DND-41 (cell line): Measurements from ENCODE around the gene MEN1.

Experiments
- ATAC-seq: fragments of 200-7000 bp; cut with Tn5 transposase; 3 replicates; pipeline ENCODE4 v1.9.1; 2021; ENCODE audit warnings: low read depth; ENCODE audit not compliant: insufficient read depth
- DNase-seq: peaks from one replicate; pipeline ENCODE4 v3.0.0-alpha.2; 2020
- H2AFZ ChIP-seq: 2 replicates; pipeline ENCODE4 v1.6.0; 2012; ENCODE audit warnings: low read depth, low read length
- H3K27ac ChIP-seq: 2 replicates; pipeline ENCODE4 v1.5.1; 2012; ENCODE audit warnings: low read length, inconsistent platforms
- H3K27me3 ChIP-seq: fragments of 200-600 bp; sonication (generic); 2 replicates; pipeline ENCODE4 v1.6.0; 2012; ENCODE audit warnings: low read length, mild to moderate bottlenecking, inconsistent platforms; ENCODE audit not compliant: insufficient read depth, poor library complexity
- H3K36me3 ChIP-seq: 2 replicates; pipeline ENCODE4 v1.5.1; 2012; ENCODE audit warnings: low read length, inconsistent platforms; ENCODE audit not compliant: insufficient read depth
- H3K4me1 ChIP-seq: 2 replicates; pipeline ENCODE4 v1.5.1; 2012; ENCODE audit warnings: mild to moderate bottlenecking, low read length; ENCODE audit not compliant: insufficient read depth
- H3K4me2 ChIP-seq: 2 replicates; pipeline ENCODE4 v1.6.0; 2012; ENCODE audit warnings: mild to moderate bottlenecking, moderate library complexity, low read length, inconsistent platforms; ENCODE audit not compliant: insufficient read depth
- H3K4me3 ChIP-seq, 2 experiments: fragments of 200-600 bp in 1 of 2; shearing (Covaris generic) in 1 of 2; 2 replicates each; pipeline ENCODE4 v1.5.1; 2012 to 2016; ENCODE audit warnings: inconsistent platforms in 2 of 2, low read length in 2 of 2, mild to moderate bottlenecking in 2 of 2, low read depth in 1 of 2, moderate library complexity in 1 of 2
- H3K79me2 ChIP-seq: 2 replicates; pipeline ENCODE4 v1.6.0; 2012; ENCODE audit warnings: low read length, inconsistent platforms; ENCODE audit not compliant: insufficient read depth
- H3K9ac ChIP-seq: 2 replicates; pipeline ENCODE4 v1.6.0; 2012; ENCODE audit warnings: low read depth, mild to moderate bottlenecking, inconsistent platforms, low read length, moderate library complexity
- H3K9me3 ChIP-seq: 2 replicates; pipeline ENCODE4 v1.5.1; 2012; ENCODE audit warnings: low read length, moderate library complexity, mild to moderate bottlenecking, inconsistent platforms; ENCODE audit not compliant: insufficient read depth, severe bottlenecking
- H4K20me1 ChIP-seq: 2 replicates; pipeline ENCODE4 v1.6.0; 2012; ENCODE audit warnings: low read length; ENCODE audit not compliant: insufficient read depth
- CTCF ChIP-seq: IDR thresholded peaks from 2 replicates; pipeline ENCODE4 v1.5.1; 2012; ENCODE audit warnings: borderline replicate concordance, low read length, moderate library complexity, mild to moderate bottlenecking; ENCODE audit not compliant: poor library complexity, severe bottlenecking; ENCODE audit errors: extremely low read depth
- EZH2 ChIP-seq: IDR thresholded peaks from 3 replicates; pipeline ENCODE4 v1.6.1; 2012; ENCODE audit warnings: borderline replicate concordance, low read depth, mild to moderate bottlenecking, moderate library complexity, low read length, inconsistent platforms; ENCODE audit not compliant: severe bottlenecking

MEN1 gene

DNA sequence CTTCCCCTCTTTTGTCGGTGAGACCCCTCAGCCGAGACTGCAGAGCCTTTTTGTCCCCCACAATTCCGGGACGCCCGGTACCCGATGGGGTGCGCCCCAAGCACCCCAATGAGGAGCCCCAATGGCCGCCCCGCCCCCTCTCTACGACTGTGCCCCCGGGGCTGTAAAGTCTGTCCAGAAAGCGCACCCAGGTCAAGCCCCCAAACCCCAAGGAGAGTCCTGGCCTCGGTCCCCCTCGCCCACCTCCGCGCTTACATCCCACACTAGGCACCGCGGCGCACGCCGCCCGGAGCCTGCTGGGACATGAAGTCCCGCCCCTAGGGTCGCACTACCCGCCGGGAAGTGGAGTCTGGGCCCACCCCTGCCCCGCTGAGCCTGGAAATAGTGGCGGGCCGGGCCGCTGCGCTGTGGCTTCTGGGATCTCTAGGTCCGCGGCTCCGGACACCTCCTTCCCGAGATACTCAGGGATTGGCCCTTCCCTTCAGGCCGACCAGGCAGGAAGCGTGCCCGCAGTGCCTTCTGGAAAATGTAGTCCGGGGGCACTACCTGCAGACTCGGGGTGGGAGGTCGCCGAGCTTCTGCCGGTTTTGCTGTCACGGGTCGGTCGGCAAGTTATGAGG lies at the start of gene MEN1:
Gene MEN1, minus strand, starts transcription at position 281 of the 620 bp plus-strand sequence. CDS start 442 bp downstream, outside the sequence.
- Histone ChIP-seq H3K36me3 (peaks cover 30% of the 10 kb centered on the region), H3K27ac (peak within 1 kb of the TSS; percentile 73), H3K4me2 (peak within 1 kb of the TSS; percentile 92), H3K9ac (peak within 1 kb of the TSS; percentile 74), H3K4me3 (peak within 1 kb of the TSS; percentile 81 to 83; a peak in 3 of 4 replicates), H3K79me2 (peaks cover 18% of the 10 kb centered on the region), H3K4me1 (peaks cover 36% of the 10 kb centered on the region), H3K9me3 (no peaks in the 10 kb centered on the region), H2AFZ (peak within 1 kb of the TSS; percentile 98), H4K20me1 (0 out of 2 replicates have a peak, but pooled peaks cover 6% of the 10 kb centered on the region), H3K27me3 (no peaks in the 10 kb centered on the region)
- TF ChIP-seq EZH2 (no peak), CTCF (no peak)
- DNase-seq (peak; percentile 95), ATAC-seq (peak; percentile 95)

- DNase-seq (peak; percentile 75), ATAC-seq (peak; percentile 88)
- no peak for TF ChIP-seq EZH2
- TF ChIP-seq CTCF, result peak; percentile 21
- H3K4me2 ChIP-seq, result peak overlapping the region; percentile 63
- H3K9me3 ChIP-seq, result no peaks in the 10 kb centered on the region
- H3K27ac ChIP-seq, result peak overlapping the region; percentile 80
- peaks cover 39% of the 10 kb centered on the region for H3K79me2 ChIP-seq
- peak overlapping the region; percentile 51 for H2AFZ ChIP-seq
- no peaks in the 10 kb centered on the region for H4K20me1 ChIP-seq
- peaks cover 28% of the 10 kb centered on the region for H3K36me3 ChIP-seq
- H3K9ac ChIP-seq, result peak overlapping the region; percentile 57
- H3K4me1 ChIP-seq, result peaks cover 53% of the 10 kb centered on the region
- H3K27me3 ChIP-seq, result no peaks in the 10 kb centered on the region
- peak overlapping the region in 1 of 2 experiments; percentile 46; a peak in 2 of 4 replicates for H3K4me3 ChIP-seq
These were observed 49.4 kb upstream of the MEN1 start for GRCh38 chr11:64859542-64860414.

GRCh38 chr11:64858467-64859263 lies 48.3 kb upstream of the MEN1 start:
- Histone ChIP-seq H3K4me1 (peaks cover 53% of the 10 kb centered on the region), H4K20me1 (no peaks in the 10 kb centered on the region), H3K9ac (peak overlapping the region; percentile 57), H3K27me3 (no peaks in the 10 kb centered on the region), H3K36me3 (peaks cover 40% of the 10 kb centered on the region), H3K27ac (peak overlapping the region; percentile 80), H3K4me2 (peak overlapping the region; percentile 63), H3K4me3 (peak overlapping the region in 1 of 2 experiments; percentile 46; a peak in 2 of 4 replicates), H3K79me2 (peaks cover 28% of the 10 kb centered on the region), H3K9me3 (no peaks in the 10 kb centered on the region), H2AFZ (peak overlapping the region; percentile 56)
- peak; percentile 76 for DNase-seq
- ATAC-seq, result peak; percentile 79
- TF ChIP-seq CTCF, result no peak
- no peak for TF ChIP-seq EZH2
